GM12865 (cell line): ENCODE measurements around the gene CBX8.

Experiments used
- DNase-seq: peaks from one replicate; pipeline ENCODE4 v3.0.0; 2010; ENCODE audit warnings: low read depth
- H3K4me3 ChIP-seq: 2 replicates; pipeline ENCODE4 v1.5.1; 2011; ENCODE audit warnings: mild to moderate bottlenecking, low read depth, low read length, control low read depth
- TF ChIP-seq, protein P1 (sequence below): IDR thresholded peaks from 2 replicates; pipeline ENCODE4 v1.5.1; 2011; ENCODE audit warnings: low read length, control low read depth, low read depth, inconsistent platforms; ENCODE audit not compliant: insufficient read depth; ENCODE audit errors: missing control alignments

CBX8 gene

DNA sequence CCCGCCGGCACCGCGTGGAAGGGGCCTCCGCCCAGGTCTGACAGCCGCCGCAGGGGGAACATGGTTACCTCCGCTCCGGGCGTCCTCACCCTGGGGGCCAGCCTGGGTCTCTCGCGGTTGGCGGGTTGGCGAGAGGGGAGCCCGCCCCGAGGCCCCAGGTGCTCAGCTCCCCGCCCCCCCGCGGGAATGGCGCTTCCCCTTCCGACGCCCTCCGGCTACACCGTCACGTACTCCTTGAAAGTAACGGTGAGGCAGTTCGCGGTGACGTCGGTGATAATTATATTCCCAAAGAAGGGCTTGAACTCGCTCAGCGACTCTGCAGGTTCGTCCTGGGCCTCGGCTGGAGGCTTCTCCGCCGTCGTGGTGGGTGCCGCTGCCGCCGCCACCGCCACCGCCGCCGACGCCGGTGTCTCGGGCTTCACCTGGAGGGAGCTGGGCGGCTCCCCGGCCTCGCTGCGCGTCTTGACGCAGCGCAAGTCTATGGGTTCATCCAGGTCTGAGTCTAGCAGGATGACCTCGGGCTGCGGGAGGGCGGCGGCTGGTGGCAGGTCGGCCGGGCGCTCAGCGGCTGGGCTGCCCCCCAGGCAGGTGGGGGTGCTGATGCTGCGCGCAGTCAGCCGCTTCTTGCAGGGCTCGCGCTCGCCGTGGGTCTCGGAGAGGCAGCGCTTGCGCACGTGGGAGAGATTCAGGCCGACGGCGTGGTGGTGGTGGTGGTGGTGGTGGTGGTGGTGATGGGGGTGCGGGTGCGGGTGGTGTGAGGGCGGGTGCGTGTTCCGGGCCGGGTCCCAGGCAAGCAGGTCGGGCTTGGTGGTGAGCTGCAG, 37.1 kb upstream of the CBX8 start:
- TF ChIP-seq, protein P1, sequence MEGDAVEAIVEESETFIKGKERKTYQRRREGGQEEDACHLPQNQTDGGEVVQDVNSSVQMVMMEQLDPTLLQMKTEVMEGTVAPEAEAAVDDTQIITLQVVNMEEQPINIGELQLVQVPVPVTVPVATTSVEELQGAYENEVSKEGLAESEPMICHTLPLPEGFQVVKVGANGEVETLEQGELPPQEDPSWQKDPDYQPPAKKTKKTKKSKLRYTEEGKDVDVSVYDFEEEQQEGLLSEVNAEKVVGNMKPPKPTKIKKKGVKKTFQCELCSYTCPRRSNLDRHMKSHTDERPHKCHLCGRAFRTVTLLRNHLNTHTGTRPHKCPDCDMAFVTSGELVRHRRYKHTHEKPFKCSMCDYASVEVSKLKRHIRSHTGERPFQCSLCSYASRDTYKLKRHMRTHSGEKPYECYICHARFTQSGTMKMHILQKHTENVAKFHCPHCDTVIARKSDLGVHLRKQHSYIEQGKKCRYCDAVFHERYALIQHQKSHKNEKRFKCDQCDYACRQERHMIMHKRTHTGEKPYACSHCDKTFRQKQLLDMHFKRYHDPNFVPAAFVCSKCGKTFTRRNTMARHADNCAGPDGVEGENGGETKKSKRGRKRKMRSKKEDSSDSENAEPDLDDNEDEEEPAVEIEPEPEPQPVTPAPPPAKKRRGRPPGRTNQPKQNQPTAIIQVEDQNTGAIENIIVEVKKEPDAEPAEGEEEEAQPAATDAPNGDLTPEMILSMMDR = no peak
- DNase-seq = no peak
- no peak overlapping the region for H3K4me3 ChIP-seq

DNA sequence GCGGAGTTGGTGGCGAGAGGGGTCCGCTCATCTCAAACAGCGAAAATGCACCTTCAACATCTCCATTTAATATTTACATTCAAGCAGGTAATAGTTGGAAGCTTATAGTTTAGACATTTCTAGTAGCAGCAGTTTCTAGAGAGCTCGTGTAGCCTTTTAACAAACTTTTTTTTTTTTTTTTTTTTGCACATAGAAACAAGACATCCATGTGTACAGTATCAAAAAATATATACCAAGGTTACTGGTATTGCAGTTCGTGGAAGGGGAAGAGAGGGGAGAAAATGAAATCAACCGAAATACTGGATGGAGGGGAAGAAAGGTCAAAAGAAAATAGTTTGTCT, 36.2 kb upstream of the CBX8 start:
- TF ChIP-seq, protein P1 = no peak
- DNase-seq = no peak
- H3K4me3 ChIP-seq = no peak overlapping the region

DNA sequence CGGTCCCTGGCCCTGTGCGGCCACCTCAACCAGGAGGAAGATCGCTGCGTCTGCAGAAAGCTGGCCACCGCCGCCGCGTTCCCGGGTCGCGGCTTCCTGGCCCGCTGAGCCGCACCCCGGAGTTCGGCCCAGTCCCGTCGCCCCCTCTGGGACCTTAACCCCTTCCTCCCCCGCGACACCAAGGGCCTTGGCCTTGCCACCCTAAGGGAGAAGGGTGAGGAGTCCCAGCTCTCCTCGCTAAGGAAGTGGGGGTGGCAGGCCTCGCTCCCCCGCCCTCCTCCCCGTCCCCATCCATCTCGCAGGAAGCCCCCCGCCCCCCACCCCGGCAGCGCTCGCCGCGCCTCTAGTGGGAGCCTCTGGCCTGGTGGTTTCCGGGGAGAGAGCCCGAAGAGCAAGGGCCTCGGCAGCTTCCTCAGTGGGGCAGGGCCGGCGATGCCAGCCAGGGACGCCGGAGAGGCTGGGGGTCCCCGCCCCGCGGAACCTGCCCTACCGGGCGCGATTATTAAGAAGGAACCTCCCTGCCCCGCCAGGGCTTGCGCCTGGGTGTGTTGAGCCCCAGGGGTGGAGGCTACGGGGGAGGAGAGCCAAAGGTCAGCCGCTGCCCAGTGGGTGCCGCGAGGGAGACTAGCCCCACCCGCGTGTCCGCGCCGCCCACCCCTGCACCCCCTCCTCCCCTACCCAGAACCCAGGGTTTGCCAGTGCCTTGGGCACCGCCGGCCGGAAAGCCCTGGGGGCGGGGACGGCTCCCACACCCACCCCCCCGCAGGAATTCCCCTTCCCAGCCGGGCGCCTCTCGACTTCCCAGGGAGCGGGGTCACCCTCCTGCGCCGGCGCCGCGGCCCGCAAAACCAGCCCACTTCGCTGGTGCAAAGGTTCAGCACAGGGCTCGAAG, 35.6 kb upstream of the CBX8 start:
- DNase-seq = no peak
- no peak overlapping the region for H3K4me3 ChIP-seq
- TF ChIP-seq, protein P1 = no peak

DNA sequence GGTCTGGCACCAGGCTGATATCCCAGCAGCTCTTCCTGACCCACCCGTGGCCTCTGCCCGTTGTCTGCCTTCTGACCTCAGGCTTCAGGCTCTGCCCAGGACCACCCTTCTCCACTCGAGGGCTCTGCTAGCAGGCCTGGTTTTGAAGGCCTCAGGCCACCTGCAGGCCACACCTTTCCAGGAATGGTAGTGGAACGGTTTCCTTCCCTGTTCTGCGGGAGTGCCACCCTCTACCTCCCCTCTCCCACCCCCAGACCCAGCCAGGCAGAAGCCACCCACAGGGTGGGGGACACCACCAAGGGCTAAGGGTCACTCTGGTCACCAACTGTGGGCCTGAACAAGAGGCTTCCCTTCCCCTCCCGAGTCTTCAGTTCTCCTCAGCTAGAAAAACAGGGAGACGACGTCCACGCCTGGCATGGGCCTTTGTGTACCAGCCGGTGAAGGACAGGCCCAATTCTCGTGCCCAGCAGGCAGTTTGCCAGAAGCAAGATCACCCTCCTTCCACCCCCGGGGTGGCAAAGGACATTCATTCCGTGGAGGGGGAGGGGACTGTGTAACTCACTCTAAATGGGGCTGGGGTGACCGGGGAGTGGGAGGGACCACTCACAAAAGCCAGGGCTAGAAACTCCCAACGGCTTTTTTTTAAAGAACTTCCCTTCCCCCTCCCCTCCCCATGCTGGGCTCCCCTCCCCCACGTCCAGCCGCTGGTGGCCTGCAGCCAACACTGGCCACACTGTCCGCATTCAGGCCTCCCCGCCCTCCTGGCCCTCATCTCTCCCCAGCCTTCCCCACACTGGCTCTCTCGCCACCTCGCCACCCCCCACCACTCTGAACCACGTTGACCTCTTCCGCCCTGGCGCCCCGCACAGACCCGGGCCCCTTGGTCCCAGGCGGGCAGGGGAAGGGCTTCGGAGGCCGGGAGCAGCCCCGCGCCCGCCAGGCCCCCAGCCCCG, 34.7 kb upstream of the CBX8 start:
- DNase-seq = no peak

DNA sequence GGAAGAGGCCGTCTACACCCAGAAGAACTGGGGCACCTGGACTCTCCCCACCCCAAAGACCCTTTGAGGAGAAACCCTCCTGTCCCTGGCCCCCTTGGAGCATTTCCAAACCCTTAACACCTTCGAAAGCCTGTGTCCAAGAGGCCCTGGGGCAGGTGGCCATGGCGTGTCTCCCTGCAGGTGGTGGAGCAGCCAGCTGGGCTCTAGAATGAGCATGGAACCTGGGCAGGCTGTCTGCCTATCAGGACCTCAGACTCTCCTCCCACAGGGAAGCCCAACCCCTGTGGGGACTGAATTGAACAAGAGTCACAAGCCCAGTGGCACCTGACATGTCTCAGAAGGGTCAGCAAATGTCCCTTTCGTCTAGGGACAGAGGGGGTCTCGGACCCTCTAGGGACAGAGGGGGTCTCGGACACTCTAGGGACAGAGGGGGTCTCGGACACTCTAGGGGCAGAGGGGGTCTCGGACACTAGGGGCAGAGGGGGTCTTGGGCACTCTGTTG, 33.9 kb upstream of the CBX8 start:
- H3K4me3 ChIP-seq = no peak overlapping the region
- no peak for DNase-seq
- TF ChIP-seq, protein P1 = no peak

More for the DNA sequence above, 34.7 kb upstream of the CBX8 start:
- H3K4me3 ChIP-seq = no peak overlapping the region
- TF ChIP-seq, protein P1 = no peak

DNA sequence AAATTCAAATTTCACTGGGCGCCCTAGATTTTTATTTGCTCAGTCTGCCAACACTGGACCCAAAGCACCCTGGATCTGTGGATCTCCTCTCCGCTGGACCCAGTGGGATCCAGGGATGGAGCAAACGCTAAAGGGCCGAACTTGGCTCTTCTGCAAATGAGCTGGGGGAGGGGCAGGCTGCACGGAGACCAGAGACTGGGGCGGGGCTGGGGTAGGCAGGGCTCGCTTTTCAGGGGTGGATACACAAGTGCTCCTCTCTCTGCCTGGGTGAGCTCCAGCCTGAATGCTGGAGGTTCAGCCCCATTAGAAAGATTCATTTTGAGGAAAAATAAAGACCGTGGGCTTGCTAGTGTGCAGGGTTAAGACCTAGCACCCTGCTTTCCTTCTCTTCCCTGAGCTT, 33.4 kb upstream of the CBX8 start:
- TF ChIP-seq, protein P1 = no peak
- no peak for DNase-seq
- H3K4me3 ChIP-seq = no peak overlapping the region
